ENCODE data around the gene BRWD1.

DNA sequence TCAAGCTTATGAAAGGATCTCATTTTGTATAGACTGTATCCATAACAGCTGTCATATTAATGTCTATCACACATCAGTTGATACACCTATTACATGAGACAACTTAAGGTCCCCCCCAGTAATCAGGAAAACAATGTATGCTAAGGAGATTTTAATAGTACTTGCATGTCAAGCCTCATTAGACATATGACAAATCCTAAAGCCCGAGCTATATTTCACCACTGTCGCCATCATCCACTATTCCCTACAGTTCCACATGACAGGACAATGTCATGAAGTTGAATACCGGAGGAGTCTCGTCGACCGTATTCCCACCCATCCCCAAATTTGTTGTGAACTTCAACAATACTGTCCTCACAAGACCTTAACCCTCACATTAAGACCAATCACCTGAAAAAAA, 32.0 kb upstream of the BRWD1 start:
- TF ChIP-seq CTCF (IDR thresholded peaks at IDR 0.05): no peak
- no peak for TF ChIP-seq POLR2A (IDR thresholded peaks at IDR 0.05)

Measured in uterus (tissue), 2 donors.